NOMO-1 (cell line): Measurements from ENCODE around the gene FEZ2.
"Not testable (repeated sequence)": the region's sequence is repeated elsewhere in the genome, so short reads cannot be mapped to it uniquely, and the experiment has no call there.

ENCODE experiments used
- DNase-seq, 2 experiments: peaks; one replicate each; lab custom pipeline; 2025; ENCODE audit not compliant: unreplicated experiment in 2 of 2; lab: John Stamatoyannopoulos, UW

Gene FEZ2

GRCh38 chr2:36597532-36598377, at the start of gene FEZ2:
TSS of gene FEZ2 (minus strand) at chr2:36598168. CDS start at chr2:36598142, 26 bp downstream.
- peak; percentile 50 to 73 for DNase-seq

- DNase-seq, result no peak
These were observed 37.1 kb upstream of the FEZ2 start for GRCh38 chr2:36634981-36635597.

GRCh38 chr2:36633470-36634092, 35.6 kb upstream of the FEZ2 start:
- no peak for DNase-seq

- DNase-seq, result no peak
These were observed 28.8 kb upstream of the FEZ2 start for GRCh38 chr2:36626756-36627155.

GRCh38 chr2:36626071-36626470, 28.1 kb upstream of the FEZ2 start:
- no peak for DNase-seq

- no peak for DNase-seq
These were observed 27.3 kb upstream of the FEZ2 start for GRCh38 chr2:36625304-36625703.

GRCh38 chr2:36620321-36620720, 22.4 kb upstream of the FEZ2 start:
- DNase-seq, result no peak

- peak in 1 of 2 experiments; percentile 15 for DNase-seq
These were observed 20.4 kb upstream of the FEZ2 start for GRCh38 chr2:36618381-36618780.

GRCh38 chr2:36616947-36617346, 19.0 kb upstream of the FEZ2 start:
- DNase-seq, result no peak

GRCh38 chr2:36615222-36615621, 17.3 kb upstream of the FEZ2 start:
- DNase-seq, result no peak

- no peak for DNase-seq
These were observed 15.8 kb upstream of the FEZ2 start for GRCh38 chr2:36613801-36614200.

GRCh38 chr2:36611316-36611990, 13.5 kb upstream of the FEZ2 start:
- DNase-seq, result no peak

- DNase-seq, result no peak
These were observed 11.5 kb upstream of the FEZ2 start for GRCh38 chr2:36609507-36609906.

GRCh38 chr2:36607947-36608346, 10.0 kb upstream of the FEZ2 start:
- no peak for DNase-seq

GRCh38 chr2:36606925-36607324, 9.0 kb upstream of the FEZ2 start:
- no peak for DNase-seq

- no peak for DNase-seq
These were observed 7.3 kb upstream of the FEZ2 start for GRCh38 chr2:36605273-36605672.

- DNase-seq, result not testable (repeated sequence)
These were observed 5.7 kb upstream of the FEZ2 start for GRCh38 chr2:36603629-36604028.

GRCh38 chr2:36597003-36597531, 901 bp downstream of the FEZ2 start:
- DNase-seq, result no peak

- no peak for DNase-seq
These were observed 1.6 kb downstream of the FEZ2 start for GRCh38 chr2:36596397-36596796.

- DNase-seq, result no peak
These were observed 3.1 kb downstream of the FEZ2 start for GRCh38 chr2:36594849-36595248.

GRCh38 chr2:36589230-36589630, 8.7 kb downstream of the FEZ2 start:
- no peak for DNase-seq
